Natural killer cell treated with Interleukin-12 subunit alpha and Interleukin-12 subunit beta and Interleukin-15 and Interleukin-18, amount 100 ng/mL, for 72 hours (primary cell): ENCODE results near the gene ARHGAP18. TPM values are rescaled to one million over a fixed set of nuclear protein-coding genes. Genes with fewer than 3 reads are reported as not detected.

Experiments used
- ATAC-seq, 2 donors: fragments of 150-1000 bp; cut with Tn5 transposase in 1 of 2; sonication (Bioruptor Pico), chemical (Tn5 transposase) in 1 of 2; 2 replicates each; pipeline ENCODE4 v1.10.0; 2021
- DNase-seq: peaks from one replicate; pipeline ENCODE4 v3.0.0; 2022; ENCODE audit warnings: low spot score
- H3K27ac Mint-ChIP-seq, 2 donors: 1 replicate in 1 of 2; 2 replicates in 1 of 2; pipeline ENCODE4 v1.8.0; 2022; ENCODE audit warnings: mixed read lengths in 2 of 2, mild to moderate bottlenecking in 1 of 2, moderate library complexity in 1 of 2
- H3K27me3 Mint-ChIP-seq, 2 donors: 1 replicate in 1 of 2; 2 replicates in 1 of 2; pipeline ENCODE4 v1.8.0; 2022; ENCODE audit warnings: mixed read lengths in 2 of 2
- H3K36me3 Mint-ChIP-seq: one replicate; pipeline ENCODE4 v1.8.0; 2022; ENCODE audit warnings: mixed read lengths
- H3K4me1 Mint-ChIP-seq, 2 donors: 1 replicate in 1 of 2; 2 replicates in 1 of 2; pipeline ENCODE4 v1.8.0; 2022; ENCODE audit warnings: low read depth in 2 of 2, mixed read lengths in 2 of 2, mild to moderate bottlenecking in 1 of 2
- H3K4me3 Mint-ChIP-seq: one replicate; pipeline ENCODE4 v1.8.0; 2022; ENCODE audit warnings: mixed read lengths
- H3K9me3 Mint-ChIP-seq: 2 replicates; pipeline ENCODE4 v1.8.0; 2022; ENCODE audit warnings: mixed read lengths
- total RNA-seq, 2 donors: library from RNA; stranded (reverse); gene quantifications; one replicate each; pipeline ENCODE4 v1.2.3, GENCODE V29; 2022

ARHGAP18 gene
- total RNA-seq, 2 donors from 2014 or later: 10.4 to 14.3 TPM

DNA sequence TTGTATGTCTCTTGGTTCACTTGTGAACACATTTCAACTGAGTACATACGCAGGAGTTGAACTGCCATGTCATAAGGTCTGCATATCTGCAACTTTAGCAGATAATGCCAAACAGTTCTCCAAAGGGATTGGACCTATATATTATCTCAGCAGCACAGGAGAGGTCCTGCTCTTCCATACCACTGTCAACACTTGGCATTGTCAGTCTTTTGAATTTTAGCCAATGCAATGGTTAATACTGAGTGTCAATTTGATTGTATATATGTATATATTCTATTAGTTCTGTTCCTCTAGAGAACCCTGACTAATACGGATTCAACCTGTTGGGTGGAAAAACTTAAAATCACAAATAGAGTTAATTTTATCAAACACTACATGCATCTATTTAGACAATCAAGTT lies 26.1 kb upstream of the ARHGAP18 start:
- peaks cover 4 to 8% of the 10 kb centered on the region in 2 donors for H3K4me1 Mint-ChIP-seq
- peaks cover 0 to 4% of the 10 kb centered on the region in 2 donors for H3K27me3 Mint-ChIP-seq
- DNase-seq: no peak
- peak overlapping the region; percentile 70 for H3K4me3 Mint-ChIP-seq
- H3K27ac Mint-ChIP-seq: peak overlapping the region in 1 of 2 donors; percentile 19
- ATAC-seq: no peak
- no peaks in the 10 kb centered on the region for H3K36me3 Mint-ChIP-seq
- H3K9me3 Mint-ChIP-seq: no peaks in the 10 kb centered on the region

DNA sequence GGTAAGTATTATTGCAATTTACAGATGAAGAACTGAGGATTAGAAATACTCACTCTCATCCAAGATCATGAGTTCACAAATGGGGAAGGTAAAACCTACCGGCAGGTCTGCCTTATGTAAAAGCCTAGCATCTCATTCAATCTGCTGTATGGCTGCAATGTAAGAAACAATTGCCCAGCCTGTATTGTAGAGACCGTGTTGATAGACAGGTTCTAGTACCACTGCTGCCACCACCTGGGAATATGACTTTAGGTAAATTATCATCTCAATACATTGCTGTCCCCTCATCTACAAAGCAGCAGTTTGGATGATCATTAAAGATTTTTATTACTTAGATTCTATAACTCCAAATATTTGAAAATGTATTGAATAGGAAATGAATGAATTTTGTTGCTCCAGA lies 23.3 kb upstream of the ARHGAP18 start:
- Mint-ChIP-seq H3K27ac (no peak overlapping the region), H3K27me3 (no peaks in the 10 kb centered on the region), H3K36me3 (no peaks in the 10 kb centered on the region), H3K4me1 (peaks cover 4 to 16% of the 10 kb centered on the region in 2 donors), H3K9me3 (no peaks in the 10 kb centered on the region), H3K4me3 (no peak overlapping the region)
- DNase-seq: no peak
- ATAC-seq: no peak

DNA sequence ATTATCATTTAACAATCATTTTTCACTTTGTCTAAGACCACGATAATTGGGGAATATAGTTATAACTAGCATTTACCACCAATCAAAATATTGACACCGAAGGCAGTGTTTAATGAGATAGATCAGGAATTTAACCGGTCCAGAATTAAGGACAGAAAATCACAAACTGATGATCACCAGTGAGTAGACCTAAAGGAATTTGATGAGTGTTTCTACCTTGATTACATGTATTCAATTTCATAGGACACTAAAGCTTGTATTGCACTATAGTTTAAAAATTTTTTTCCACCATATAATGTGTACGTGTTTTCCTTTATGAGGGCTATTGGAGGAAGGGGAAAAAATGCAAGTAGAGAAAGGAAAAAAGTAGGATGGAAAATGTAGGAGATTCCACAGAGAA lies 22.6 kb upstream of the ARHGAP18 start:
- peaks cover 4 to 16% of the 10 kb centered on the region in 2 donors for H3K4me1 Mint-ChIP-seq
- no peak for DNase-seq
- no peaks in the 10 kb centered on the region for H3K27me3 Mint-ChIP-seq
- no peaks in the 10 kb centered on the region for H3K36me3 Mint-ChIP-seq
- H3K27ac Mint-ChIP-seq: peak overlapping the region in 1 of 2 donors; percentile 39
- H3K9me3 Mint-ChIP-seq: no peaks in the 10 kb centered on the region
- ATAC-seq: no peak
- H3K4me3 Mint-ChIP-seq: no peak overlapping the region

DNA sequence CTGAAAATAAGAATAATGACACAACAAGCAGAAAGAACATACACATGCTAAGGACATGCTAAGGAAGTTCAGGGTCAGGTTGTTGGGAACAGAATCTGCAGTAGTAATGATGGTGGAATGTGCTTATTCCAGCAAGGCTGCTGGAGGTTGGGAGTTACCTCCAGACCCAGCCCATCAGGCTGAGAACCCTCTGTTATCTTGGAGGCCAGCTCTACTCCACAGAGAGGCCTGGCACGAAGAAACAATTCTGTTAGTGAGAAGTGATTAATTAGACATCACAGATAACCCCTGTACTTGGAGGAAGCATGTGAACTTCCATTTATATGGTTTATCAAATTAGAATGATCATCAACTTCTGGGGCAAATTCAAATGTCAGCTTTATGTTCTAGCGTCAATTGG lies 22.1 kb upstream of the ARHGAP18 start:
- no peaks in the 10 kb centered on the region for H3K9me3 Mint-ChIP-seq
- no peak for DNase-seq
- ATAC-seq: no peak
- peak overlapping the region in 1 of 2 donors; percentile 39 for H3K27ac Mint-ChIP-seq
- no peak overlapping the region for H3K4me3 Mint-ChIP-seq
- H3K4me1 Mint-ChIP-seq: peaks cover 4 to 16% of the 10 kb centered on the region in 2 donors
- no peaks in the 10 kb centered on the region for H3K36me3 Mint-ChIP-seq
- H3K27me3 Mint-ChIP-seq: no peaks in the 10 kb centered on the region

DNA sequence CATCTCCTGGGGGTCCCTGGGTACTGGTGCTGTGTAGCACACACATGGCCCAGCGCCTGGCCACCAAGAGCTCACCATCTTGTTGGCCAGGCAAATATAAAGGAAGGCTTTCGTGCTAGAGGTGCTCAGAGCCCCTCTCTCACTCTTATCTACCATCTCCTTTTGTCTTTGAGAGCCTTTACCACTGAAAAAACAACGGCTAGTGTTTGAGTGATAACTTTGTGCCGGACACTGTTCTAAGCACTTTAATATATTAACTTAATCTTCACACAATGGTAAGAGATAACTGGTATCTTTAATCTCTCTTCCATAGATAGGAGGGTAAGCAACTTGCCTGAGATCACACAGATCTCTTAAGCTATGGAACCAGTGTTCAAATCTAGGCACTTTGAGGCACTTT lies 21.5 kb upstream of the ARHGAP18 start:
- peak overlapping the region in 1 of 2 donors; percentile 49 for H3K27ac Mint-ChIP-seq
- peak in 1 of 2 donors; percentile 43 for ATAC-seq
- no peaks in the 10 kb centered on the region for H3K36me3 Mint-ChIP-seq

DNA sequence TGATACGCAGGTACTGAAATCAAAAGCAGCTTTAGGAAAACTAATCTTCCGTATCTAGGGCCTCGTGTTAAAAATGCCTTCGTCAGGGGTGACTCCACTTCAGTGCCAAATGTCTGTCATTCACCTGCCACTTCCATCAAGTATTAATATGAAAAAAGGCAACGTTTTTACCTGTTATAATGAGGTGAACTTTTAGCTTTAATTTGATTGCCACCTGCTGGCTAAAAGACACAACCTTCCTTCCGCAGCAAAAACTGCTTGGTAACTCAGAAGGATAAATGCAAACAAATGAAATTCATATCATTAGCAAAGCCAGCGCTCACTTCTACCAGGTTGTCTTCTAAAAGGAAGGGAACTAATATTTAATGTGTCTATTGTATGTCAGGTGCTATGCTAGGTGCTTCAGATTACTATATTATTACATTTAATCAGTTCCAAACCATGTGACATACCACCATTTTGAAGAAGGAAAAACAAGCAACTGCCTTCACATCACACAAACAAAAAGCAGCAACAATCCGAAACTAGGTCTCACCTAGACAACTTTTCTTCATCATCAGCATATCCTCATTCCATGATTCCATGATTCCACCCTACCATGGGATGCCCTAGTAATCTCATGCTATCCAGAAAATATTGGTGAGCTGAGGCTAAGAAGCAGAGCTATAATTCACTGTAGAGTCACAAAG lies 20.6 kb upstream of the ARHGAP18 start:
- ATAC-seq (no peak), DNase-seq (no peak)
- Mint-ChIP-seq H3K4me3 (no peak overlapping the region), H3K27me3 (no peaks in the 10 kb centered on the region), H3K9me3 (no peaks in the 10 kb centered on the region), H3K36me3 (no peaks in the 10 kb centered on the region), H3K27ac (peak overlapping the region; percentile 36 to 49), H3K4me1 (peaks cover 4 to 15% of the 10 kb centered on the region in 2 donors)

More for the DNA sequence above, 21.5 kb upstream of the ARHGAP18 start:
- H3K4me3 Mint-ChIP-seq: no peak overlapping the region
- no peaks in the 10 kb centered on the region for H3K9me3 Mint-ChIP-seq
- H3K4me1 Mint-ChIP-seq: peaks cover 4 to 16% of the 10 kb centered on the region in 2 donors
- no peaks in the 10 kb centered on the region for H3K27me3 Mint-ChIP-seq
- no peak for DNase-seq

DNA sequence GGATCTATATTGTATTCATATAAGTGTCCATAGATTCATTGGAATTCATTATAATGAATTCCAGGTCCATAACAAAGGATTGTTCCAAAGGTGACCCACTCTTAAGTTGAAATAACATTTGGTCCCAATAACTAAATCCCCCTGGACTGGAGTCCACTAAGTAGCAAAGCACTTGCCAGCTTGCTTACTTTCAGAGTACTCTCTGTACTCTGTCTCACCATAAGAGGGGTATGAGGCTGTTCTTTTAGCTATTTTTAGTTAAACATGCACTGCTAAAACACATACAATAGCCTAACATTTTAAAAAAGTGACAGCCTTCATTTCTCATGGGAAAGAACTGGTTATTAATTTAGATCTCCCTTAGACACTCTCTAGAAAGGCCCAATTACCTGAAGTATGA lies 16.7 kb upstream of the ARHGAP18 start:
- no peak for ATAC-seq
- Mint-ChIP-seq H3K4me3 (no peak overlapping the region), H3K27me3 (no peaks in the 10 kb centered on the region), H3K9me3 (no peaks in the 10 kb centered on the region), H3K27ac (no peak overlapping the region), H3K4me1 (peaks cover 0 to 8% of the 10 kb centered on the region in 2 donors), H3K36me3 (no peaks in the 10 kb centered on the region)
- no peak for DNase-seq

DNA sequence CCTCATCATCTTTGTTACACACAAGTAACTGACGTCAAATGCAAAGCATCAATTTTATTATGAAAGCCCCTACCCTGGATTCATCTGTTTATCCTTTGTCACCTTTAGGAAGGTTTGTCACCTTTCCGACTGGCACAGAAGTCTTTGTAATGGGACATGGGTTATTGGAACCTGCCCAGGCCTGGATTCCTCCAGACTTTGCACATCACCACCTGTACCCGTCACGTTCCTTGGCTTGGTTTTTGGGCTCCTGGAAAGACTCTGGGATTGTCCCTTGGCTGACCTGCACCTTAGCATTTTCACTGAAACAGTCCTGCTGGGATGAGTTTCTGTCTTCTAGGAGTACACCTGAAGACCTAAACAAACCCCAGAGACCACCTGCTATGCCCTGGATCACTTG lies 15.4 kb upstream of the ARHGAP18 start:
- H3K4me1 Mint-ChIP-seq: peaks cover 0 to 1% of the 10 kb centered on the region in 2 donors
- ATAC-seq (no peak), DNase-seq (no peak)
- no peaks in the 10 kb centered on the region for H3K27me3 Mint-ChIP-seq
- no peak overlapping the region for H3K27ac Mint-ChIP-seq
- no peaks in the 10 kb centered on the region for H3K9me3 Mint-ChIP-seq
- H3K4me3 Mint-ChIP-seq: no peak overlapping the region
- H3K36me3 Mint-ChIP-seq: no peaks in the 10 kb centered on the region

DNA sequence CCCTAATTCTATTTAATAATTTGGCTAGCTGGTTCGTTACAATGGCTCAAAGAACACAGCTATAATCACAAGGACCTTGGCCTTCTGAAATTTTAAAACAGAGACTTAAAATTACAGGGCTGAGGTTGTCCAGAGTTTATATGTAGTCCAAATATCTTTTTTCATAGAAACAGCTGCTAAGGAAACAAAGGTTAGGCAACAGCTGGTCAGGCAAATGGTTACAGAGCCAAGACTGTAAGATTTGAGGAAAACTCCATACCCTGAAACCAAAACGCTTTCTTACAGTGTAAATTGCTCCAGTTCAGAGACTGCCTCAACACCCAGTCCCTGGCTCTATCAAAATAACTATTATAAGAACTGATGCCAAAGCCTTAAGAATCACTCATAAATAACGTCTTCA lies 9.7 kb upstream of the ARHGAP18 start:
- Mint-ChIP-seq H3K4me3 (no peak overlapping the region), H3K9me3 (no peaks in the 10 kb centered on the region), H3K4me1 (no peaks in the 10 kb centered on the region), H3K27ac (no peak overlapping the region), H3K36me3 (no peaks in the 10 kb centered on the region), H3K27me3 (no peaks in the 10 kb centered on the region)
- ATAC-seq (no peak), DNase-seq (no peak)

DNA sequence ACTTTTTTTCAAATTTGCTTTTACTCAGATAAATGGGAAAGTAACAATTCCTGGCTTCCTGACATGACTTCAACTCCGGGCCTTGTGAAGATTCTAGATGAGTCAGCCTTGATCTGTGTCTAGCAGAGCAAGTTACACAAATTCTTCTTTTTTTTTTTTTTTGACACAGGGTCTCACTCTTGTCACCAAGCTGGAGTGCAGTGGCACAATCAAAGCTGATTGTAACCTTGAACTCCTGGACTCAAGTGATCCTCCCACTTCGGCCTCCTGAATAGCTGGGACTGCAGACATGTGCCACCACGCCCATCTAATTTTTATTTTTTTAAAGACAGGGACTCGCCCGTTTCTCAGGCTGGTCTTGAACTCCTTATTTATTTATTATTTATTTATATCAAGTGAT lies 7.3 kb upstream of the ARHGAP18 start:
- no peak for ATAC-seq
- H3K4me1 Mint-ChIP-seq: peaks cover 8 to 12% of the 10 kb centered on the region in 2 donors

DNA sequence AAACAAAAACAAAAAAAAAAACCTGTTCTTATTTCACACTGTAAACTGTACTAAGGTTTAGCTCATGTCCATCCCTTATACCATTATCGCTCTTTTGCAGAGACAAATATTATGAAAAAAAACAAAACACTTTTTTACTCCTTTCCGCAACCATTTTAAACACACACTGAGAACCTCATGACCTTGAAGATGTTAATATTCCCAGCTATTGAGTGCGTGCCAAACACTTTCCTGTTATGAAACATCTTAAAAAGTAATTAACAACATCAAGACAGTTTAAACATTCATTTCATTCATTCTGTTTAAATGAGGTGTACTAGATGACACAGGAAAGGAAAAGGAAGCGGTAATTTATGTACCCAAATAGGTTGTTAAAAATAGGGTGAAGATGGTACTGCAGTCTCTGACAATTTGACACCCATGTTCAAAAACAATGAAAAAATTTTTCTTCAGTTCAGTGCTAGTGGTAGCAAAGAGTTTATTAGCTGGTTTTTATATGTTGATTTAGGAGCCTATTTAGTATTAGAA lies 3.9 kb upstream of the ARHGAP18 start:
- peak overlapping the region; percentile 74 for H3K4me3 Mint-ChIP-seq
- no peak for DNase-seq
- H3K27me3 Mint-ChIP-seq: no peaks in the 10 kb centered on the region
- peak in 1 of 2 donors; percentile 62 for ATAC-seq
- H3K27ac Mint-ChIP-seq: peak overlapping the region in 1 of 2 donors; percentile 73
- H3K4me1 Mint-ChIP-seq: peaks cover 31 to 38% of the 10 kb centered on the region in 2 donors
- H3K36me3 Mint-ChIP-seq: no peaks in the 10 kb centered on the region
- H3K9me3 Mint-ChIP-seq: no peaks in the 10 kb centered on the region

More for the DNA sequence above, 7.3 kb upstream of the ARHGAP18 start:
- no peaks in the 10 kb centered on the region for H3K9me3 Mint-ChIP-seq
- no peak overlapping the region for H3K4me3 Mint-ChIP-seq
- no peak for DNase-seq
- H3K27ac Mint-ChIP-seq: no peak overlapping the region
- no peaks in the 10 kb centered on the region for H3K27me3 Mint-ChIP-seq
- no peaks in the 10 kb centered on the region for H3K36me3 Mint-ChIP-seq

DNA sequence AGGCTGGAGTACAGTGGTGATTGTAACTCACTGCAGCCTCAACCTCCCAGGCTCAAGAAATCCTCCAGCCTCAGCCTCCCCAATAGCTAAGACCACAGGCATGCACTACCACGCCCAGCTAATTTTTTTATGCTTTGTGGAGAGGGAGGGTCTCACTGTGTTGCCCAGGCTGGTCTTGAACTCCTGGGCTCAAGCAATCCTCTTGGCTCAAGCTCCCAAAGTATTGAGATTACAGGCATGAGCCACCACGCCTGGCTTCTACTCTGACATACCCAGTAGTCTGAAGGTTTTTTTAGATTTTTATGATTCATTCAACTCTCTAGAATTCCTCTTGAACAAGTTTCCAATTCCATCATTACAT lies 1.3 kb upstream of the ARHGAP18 start:
- Mint-ChIP-seq H3K9me3 (no peaks in the 10 kb centered on the region), H3K27me3 (no peaks in the 10 kb centered on the region), H3K27ac (peak overlapping the region in 1 of 2 donors; percentile 94), H3K4me1 (peaks cover 42 to 50% of the 10 kb centered on the region in 2 donors), H3K36me3 (no peaks in the 10 kb centered on the region), H3K4me3 (peak overlapping the region; percentile 99)
- ATAC-seq: no peak
- no peak for DNase-seq

DNA sequence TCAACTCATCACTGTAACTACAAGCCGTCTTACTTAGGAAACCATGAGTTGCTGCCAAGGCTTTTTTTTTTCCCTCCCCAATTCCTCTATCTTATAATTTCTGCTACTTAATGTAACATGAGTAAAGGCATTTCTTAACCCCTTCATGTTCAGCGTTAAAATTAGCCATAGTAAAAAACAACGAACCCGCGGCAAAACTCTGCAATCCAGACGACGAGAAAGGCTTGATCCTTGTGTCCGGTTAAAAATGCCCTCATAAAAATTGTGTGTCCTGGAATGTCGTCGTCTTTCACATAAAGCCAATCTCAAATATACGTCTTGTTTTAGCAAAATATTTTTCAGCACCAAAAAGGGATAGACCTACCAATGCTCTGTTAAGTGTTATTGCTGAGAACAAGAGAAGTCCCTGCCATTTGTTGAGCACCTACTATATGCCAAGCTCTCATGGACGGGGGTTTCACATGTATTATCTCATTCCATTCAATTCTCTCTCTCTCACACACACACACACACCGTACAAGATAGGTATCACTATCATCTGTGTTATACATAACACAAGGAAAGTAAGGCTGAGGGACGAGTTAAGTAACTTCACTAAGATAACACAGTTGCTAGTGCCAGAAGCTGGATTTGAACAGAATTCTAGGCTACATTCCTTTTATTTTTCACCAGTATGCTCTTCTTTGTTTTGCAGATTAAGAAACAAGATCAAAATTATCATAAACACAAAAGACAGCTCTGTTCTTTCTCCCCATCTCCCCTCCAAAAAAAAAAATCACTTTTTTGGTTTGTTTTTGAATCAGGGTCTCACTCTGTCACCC lies 683 bp upstream of the ARHGAP18 start:
- DNase-seq: no peak
- no peaks in the 10 kb centered on the region for H3K36me3 Mint-ChIP-seq
- peak overlapping the region; percentile 69 to 94 for H3K27ac Mint-ChIP-seq
- peaks cover 42 to 50% of the 10 kb centered on the region in 2 donors for H3K4me1 Mint-ChIP-seq
- H3K27me3 Mint-ChIP-seq: no peaks in the 10 kb centered on the region
- H3K9me3 Mint-ChIP-seq: no peaks in the 10 kb centered on the region
- ATAC-seq: no peak
- H3K4me3 Mint-ChIP-seq: peak overlapping the region; percentile 99

DNA sequence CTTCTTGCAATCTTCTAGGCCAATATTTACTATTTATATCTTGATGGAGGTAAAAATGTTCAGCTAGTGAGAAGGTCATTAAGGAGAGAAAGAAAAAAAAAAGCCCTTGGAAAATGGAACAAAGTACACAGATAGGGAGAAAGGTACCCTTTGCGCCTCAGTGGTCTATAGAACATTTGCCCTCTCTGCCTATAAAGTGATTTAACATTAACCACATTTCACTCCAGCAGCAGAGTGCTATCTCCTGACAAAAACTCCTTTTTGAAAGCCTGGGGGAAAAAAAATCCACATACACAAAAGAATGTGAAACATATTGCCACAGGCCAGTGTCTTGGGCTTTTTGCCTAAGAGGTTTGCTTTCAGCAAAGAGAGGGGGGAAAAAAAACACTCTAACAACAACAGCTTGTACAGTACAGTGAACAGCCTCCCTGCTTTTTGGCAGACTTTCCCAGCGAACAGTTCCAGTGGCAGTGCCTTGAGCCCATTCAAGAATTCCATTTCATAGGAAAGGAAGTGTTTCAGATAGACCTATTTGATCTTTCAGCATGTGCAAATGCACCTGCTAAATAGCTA lies 695 bp downstream of the ARHGAP18 start:
- no peaks in the 10 kb centered on the region for H3K9me3 Mint-ChIP-seq
- no peak for DNase-seq
- H3K4me3 Mint-ChIP-seq: peak overlapping the region; percentile 99
- peak overlapping the region; percentile 69 to 94 for H3K27ac Mint-ChIP-seq
- peak; percentile 1 to 17 for ATAC-seq
- no peaks in the 10 kb centered on the region for H3K36me3 Mint-ChIP-seq
- peaks cover 50 to 59% of the 10 kb centered on the region in 2 donors for H3K4me1 Mint-ChIP-seq
- H3K27me3 Mint-ChIP-seq: no peaks in the 10 kb centered on the region
